Mucosa of gallbladder (tissue), 1 donor: ENCODE measurements around the gene STK10. TPM values are rescaled to one million over a fixed set of nuclear protein-coding genes. Genes with fewer than 3 reads are reported as not detected.

Experiments
- DNase-seq: peaks from one replicate; pipeline ENCODE4 v3.0.0-alpha.2; 2020; ENCODE audit warnings: low spot score
- total RNA-seq: library from RNA; stranded (reverse); gene quantifications from one replicate; pipeline ENCODE4 v1.2.1, GENCODE V29; 2021
- donor health status: DM: no; HTN: no; CAD: no.

STK10 gene
- total RNA-seq, 1 donor from 2014 or later = 45.1 TPM

- no peak for DNase-seq
These were observed 179.3 kb downstream of the STK10 start for GRCh38 chr5:172008689-172009141.

GRCh38 chr5:172008111-172008455 is 179.9 kb downstream of the STK10 start:
- DNase-seq = no peak

GRCh38 chr5:172007175-172008110 is 180.6 kb downstream of the STK10 start:
- no peak for DNase-seq

GRCh38 chr5:172006321-172007174 is 181.5 kb downstream of the STK10 start, which contains the start of gene FBXW11:
Gene FBXW11, minus strand, starts transcription at chr5:172006638. Its CDS starts 136 bp downstream, at chr5:172006502.
- peak; percentile 97 for DNase-seq

- DNase-seq = peak; percentile 18
These were observed 182.2 kb downstream of the STK10 start for GRCh38 chr5:172005708-172006320.

- DNase-seq = no peak
These were observed 183.2 kb downstream of the STK10 start for GRCh38 chr5:172004824-172005237.

- DNase-seq = no peak
These were observed 184.3 kb downstream of the STK10 start for GRCh38 chr5:172003746-172004145.

- no peak for DNase-seq
These were observed 185.0 kb downstream of the STK10 start for GRCh38 chr5:172002840-172003512.

- DNase-seq = no peak
These were observed 185.7 kb downstream of the STK10 start for GRCh38 chr5:172002310-172002709.

- DNase-seq = no peak
These were observed 188.1 kb downstream of the STK10 start for GRCh38 chr5:171999877-172000276.

GRCh38 chr5:171999100-171999499 is 188.9 kb downstream of the STK10 start:
- DNase-seq = no peak

GRCh38 chr5:171997011-171997410 is 191.0 kb downstream of the STK10 start:
- DNase-seq = no peak

- DNase-seq = no peak
These were observed 195.2 kb downstream of the STK10 start for GRCh38 chr5:171992813-171993212.

GRCh38 chr5:171992305-171992704 is 195.7 kb downstream of the STK10 start:
- DNase-seq = no peak

Other genes with a start within 250 kb of the STK10 start
- 54.1 TPM for gene FBXW11, start 181.6 kb downstream of the STK10 start, total RNA-seq
- gene EFCAB9, start 5.9 kb upstream of the STK10 start, total RNA-seq = not detected
- 16.9 TPM for gene UBTD2, start 95.5 kb upstream of the STK10 start, total RNA-seq